Epithelial cell of esophagus (primary cell): Measurements from ENCODE around the gene PPP6R3.
A peak's percentile ranks its signal among the peaks of the same experiment; 100 is the strongest.
"Not testable (repeated sequence)": the region's sequence is repeated elsewhere in the genome, so short reads cannot be mapped to it uniquely, and the experiment has no call there.

Experiments
- DNase-seq: peaks from one replicate; pipeline ENCODE4 v3.0.0; 2010; ENCODE audit warnings: low read depth
- H3K4me3 ChIP-seq: 2 replicates; pipeline ENCODE4 v1.5.1; 2011; ENCODE audit warnings: mild to moderate bottlenecking, low read length, control low read depth
- CTCF ChIP-seq: IDR thresholded peaks from 2 replicates; pipeline ENCODE4 v1.5.1; 2011; ENCODE audit warnings: low read depth, mild to moderate bottlenecking, low read length, control low read depth, inconsistent platforms; ENCODE audit not compliant: insufficient read depth; ENCODE audit errors: missing control alignments

Gene PPP6R3

GRCh38 chr11:68632802-68633201, 172.2 kb downstream of the PPP6R3 start:
- H3K4me3 ChIP-seq, result no peak overlapping the region
- peak; percentile 77 for TF ChIP-seq CTCF
- DNase-seq, result peak; percentile 81

GRCh38 chr11:68634606-68635005, 174.1 kb downstream of the PPP6R3 start:
- not testable (repeated sequence) for DNase-seq, H3K4me3 ChIP-seq

- not testable (repeated sequence) for H3K4me3 ChIP-seq, DNase-seq
Observed at GRCh38 chr11:68635172-68635571, 174.6 kb downstream of the PPP6R3 start.

GRCh38 chr11:68635883-68636282, 175.3 kb downstream of the PPP6R3 start:
- H3K4me3 ChIP-seq, DNase-seq: not testable (repeated sequence)

GRCh38 chr11:68639322-68639721, 178.8 kb downstream of the PPP6R3 start:
- not testable (repeated sequence) for H3K4me3 ChIP-seq, DNase-seq

- no peak for TF ChIP-seq CTCF
- DNase-seq, result no peak
Observed at GRCh38 chr11:68641880-68642279, 181.3 kb downstream of the PPP6R3 start.

GRCh38 chr11:68643585-68643984, 183.0 kb downstream of the PPP6R3 start:
- no peak for TF ChIP-seq CTCF
- DNase-seq, result peak; percentile 29
- no peak overlapping the region for H3K4me3 ChIP-seq

More at GRCh38 chr11:68641880-68642279, 181.3 kb downstream of the PPP6R3 start:
- H3K4me3 ChIP-seq, result no peak overlapping the region

- TF ChIP-seq CTCF, result no peak
- DNase-seq, result no peak
- no peak overlapping the region for H3K4me3 ChIP-seq
Observed at GRCh38 chr11:68646832-68647231, 186.3 kb downstream of the PPP6R3 start.

- DNase-seq, result no peak
- no peak overlapping the region for H3K4me3 ChIP-seq
- no peak for TF ChIP-seq CTCF
Observed at GRCh38 chr11:68649851-68650555, 189.5 kb downstream of the PPP6R3 start.
